H1 (cell line): ENCODE data around the gene CDC123. TPM values are rescaled to one million over a fixed set of nuclear protein-coding genes. Genes with fewer than 3 reads are reported as not detected.

Experiments
- CTCF ChIA-PET: fragments of 300-600 bp; sonication (Branson Sonifier 250); formaldehyde crosslinking; loops from one replicate; lab custom pipeline; 2021; ENCODE audit not compliant: partially characterized antibody; lab: Charles Lee
- POLR2A ChIA-PET: fragments of 300-600 bp; sonication (Branson Sonifier 250); formaldehyde crosslinking; loops from one replicate; lab custom pipeline; 2021; ENCODE audit warnings: inconsistent platforms; ENCODE audit not compliant: partially characterized antibody; lab: Charles Lee
- DNase-seq, 2 experiments: peaks; one replicate each; pipeline versions ENCODE4 v3.0.0 to v3.0.0-alpha.2; 2010 to 2022; ENCODE audit warnings: low spot score in 2 of 2, low read depth in 1 of 2, mixed read lengths in 1 of 2
- FAIRE-seq: peaks from 2 replicates; lab custom pipeline; 2011; peaks lifted over from hg19 to GRCh38; lab: Jason Lieb, UNC
- H2AFZ ChIP-seq: 2 replicates; pipeline ENCODE4 v1.8.1; 2012; ENCODE audit warnings: low read length, inconsistent platforms
- H2AK5ac ChIP-seq: 2 replicates; pipeline ENCODE4 v1.6.1; 2013; ENCODE audit warnings: low read depth, low read length
- H2BK120ac ChIP-seq: replicated peaks from 2 replicates; pipeline ENCODE3; 2013; ENCODE audit warnings: low read depth, low read length, inconsistent platforms
- H2BK12ac ChIP-seq: 2 replicates; pipeline ENCODE4 v1.6.1; 2013; ENCODE audit warnings: low read depth, low read length
- H2BK15ac ChIP-seq: 2 replicates; pipeline ENCODE4 v1.6.1; 2013; ENCODE audit warnings: low read length
- H2BK20ac ChIP-seq: 2 replicates; pipeline ENCODE4 v1.6.1; 2013; ENCODE audit warnings: low read length
- H2BK5ac ChIP-seq: 2 replicates; pipeline ENCODE4 v1.6.1; 2013; ENCODE audit warnings: low read depth, low read length
- H3K14ac ChIP-seq: 2 replicates; pipeline ENCODE4 v1.6.1; 2013; ENCODE audit warnings: inconsistent platforms; ENCODE audit not compliant: insufficient read length
- H3K18ac ChIP-seq: 2 replicates; pipeline ENCODE4 v1.6.1; 2013; ENCODE audit warnings: low read length; ENCODE audit errors: extremely low read depth
- H3K23ac ChIP-seq: 2 replicates; pipeline ENCODE4 v1.6.1; 2013; ENCODE audit warnings: inconsistent platforms; ENCODE audit not compliant: insufficient read length
- H3K23me2 ChIP-seq: 2 replicates; pipeline ENCODE4 v1.6.1; 2013; ENCODE audit warnings: low read depth, low read length
- H3K27ac ChIP-seq: 2 replicates; pipeline ENCODE4 v1.6.1; 2011; ENCODE audit warnings: low read depth, low read length, inconsistent platforms
- H3K27me3 ChIP-seq, 4 experiments: replicated peaks in 1 of 4; 1 replicate in 1 of 4; 2 replicates in 3 of 4; pipeline versions ENCODE4 v1.6.1 to v1.8.1; 2011 to 2013; ENCODE audit warnings: low read length in 3 of 4, mild to moderate bottlenecking in 3 of 4, inconsistent platforms in 2 of 4, mixed read lengths in 2 of 4, moderate library complexity in 1 of 4; ENCODE audit not compliant: control insufficient read depth in 3 of 4, insufficient read depth in 3 of 4; ENCODE audit errors: extremely low read depth in 1 of 4
- H3K36me3 ChIP-seq, 4 experiments: 2 replicates each; pipeline versions ENCODE4 v1.6.1 to v1.8.1; 2011 to 2013; ENCODE audit warnings: mild to moderate bottlenecking in 4 of 4, low read length in 3 of 4, moderate library complexity in 2 of 4, control low read depth in 1 of 4, inconsistent platforms in 1 of 4; ENCODE audit not compliant: insufficient read depth in 4 of 4, control insufficient read depth in 2 of 4
- H3K4ac ChIP-seq: replicated peaks from 2 replicates; pipeline ENCODE3; 2013; ENCODE audit warnings: low read length, low read depth, mixed read lengths, inconsistent platforms; ENCODE audit not compliant: insufficient read length
- H3K4me1 ChIP-seq, 4 experiments: replicated peaks in 1 of 4; 1 replicate in 1 of 4; 2 replicates in 3 of 4; pipeline versions ENCODE4 v1.6.1 to v1.8.1; 2011 to 2013; ENCODE audit warnings: low read length in 3 of 4, inconsistent platforms in 2 of 4, mixed read lengths in 1 of 4; ENCODE audit not compliant: insufficient read depth in 4 of 4, control insufficient read depth in 3 of 4
- H3K4me2 ChIP-seq, 2 experiments: 2 replicates each; pipeline versions ENCODE4 v1.6.1 to v1.8.1; 2011 to 2013; ENCODE audit warnings: low read depth in 2 of 2, low read length in 2 of 2, control low read depth in 1 of 2, inconsistent platforms in 1 of 2, mild to moderate bottlenecking in 1 of 2; ENCODE audit not compliant: insufficient read depth in 1 of 2
- H3K4me3 ChIP-seq, 4 experiments: fragments of 200-600, 300-600 bp in 1 of 4; sonication (generic), shearing (Covaris generic), sonication (Bioruptor Twin) in 1 of 4; 2 replicates each; pipeline versions ENCODE4 v1.5.1 to v1.8.1; 2011 to 2016; ENCODE audit warnings: low read length in 4 of 4, low read depth in 3 of 4, control low read depth in 2 of 4, inconsistent platforms in 2 of 4, mild to moderate bottlenecking in 2 of 4, mixed read lengths in 1 of 4, moderate library complexity in 1 of 4; ENCODE audit not compliant: insufficient read depth in 2 of 4; ENCODE audit errors: extremely low read depth in 1 of 4
- H3K56ac ChIP-seq: replicated peaks from 2 replicates; pipeline ENCODE3; 2013; ENCODE audit warnings: low read depth, mild to moderate bottlenecking, mixed read lengths, low read length, inconsistent platforms; ENCODE audit not compliant: insufficient read length
- H3K79me1 ChIP-seq: 2 replicates; pipeline ENCODE4 v1.6.1; 2013; ENCODE audit warnings: low read depth, low read length, control low read depth
- H3K79me2 ChIP-seq, 2 experiments: 2 replicates each; pipeline versions ENCODE4 v1.6.1 to v1.8.1; 2012 to 2013; ENCODE audit warnings: low read length in 2 of 2, mild to moderate bottlenecking in 2 of 2, inconsistent platforms in 1 of 2; ENCODE audit not compliant: insufficient read depth in 2 of 2, control insufficient read depth in 1 of 2
- H3K9ac ChIP-seq, 4 experiments: replicated peaks in 1 of 4; 1 replicate in 1 of 4; 2 replicates in 3 of 4; pipeline versions ENCODE4 v1.6.1 to v1.8.1; 2011 to 2013; ENCODE audit warnings: low read depth in 3 of 4, low read length in 3 of 4, control low read depth in 2 of 4, mild to moderate bottlenecking in 2 of 4, moderate library complexity in 2 of 4, inconsistent platforms in 1 of 4; ENCODE audit errors: extremely low read depth in 1 of 4
- H3K9me3 ChIP-seq, 2 experiments: 2 replicates each; pipeline versions ENCODE4 v1.6.1 to v1.8.1; 2012 to 2013; ENCODE audit warnings: mild to moderate bottlenecking in 2 of 2, moderate library complexity in 2 of 2, control low read depth in 1 of 2, inconsistent platforms in 1 of 2, low read depth in 1 of 2, low read length in 1 of 2, mixed read lengths in 1 of 2; ENCODE audit not compliant: insufficient read depth in 2 of 2
- H4K20me1 ChIP-seq, 2 experiments: replicated peaks in 1 of 2; 2 replicates each; pipeline versions ENCODE3 to v1.8.1; 2011 to 2013; ENCODE audit warnings: inconsistent platforms in 2 of 2, low read length in 2 of 2, mild to moderate bottlenecking in 1 of 2; ENCODE audit not compliant: insufficient read depth in 2 of 2, control insufficient read depth in 1 of 2
- H4K5ac ChIP-seq: 2 replicates; pipeline ENCODE4 v1.6.1; 2013; ENCODE audit warnings: low read length, low read depth, mixed read lengths, inconsistent platforms; ENCODE audit not compliant: insufficient read length
- H4K8ac ChIP-seq: 2 replicates; pipeline ENCODE4 v1.8.0; 2013; ENCODE audit warnings: mild to moderate bottlenecking, moderate library complexity, low read length, inconsistent platforms; ENCODE audit not compliant: insufficient read depth; ENCODE audit errors: extremely low read depth
- H4K91ac ChIP-seq: replicated peaks from 2 replicates; pipeline ENCODE3; 2013; ENCODE audit warnings: low read length, mixed read lengths, inconsistent platforms; ENCODE audit not compliant: insufficient read length
- BACH1 ChIP-seq: IDR thresholded peaks from 2 replicates; pipeline ENCODE4 v1.6.1; 2012; ENCODE audit warnings: low read length, improper control_type of control experiment
- CTBP2 ChIP-seq: IDR thresholded peaks from 2 replicates; pipeline ENCODE4 v1.7.0; 2011; ENCODE audit warnings: borderline replicate concordance, mild to moderate bottlenecking, moderate library complexity, mixed read lengths, low read length; ENCODE audit not compliant: insufficient read depth, insufficient read length
- NANOG ChIP-seq: IDR thresholded peaks from 2 replicates; pipeline ENCODE4 v1.6.1; 2011; ENCODE audit warnings: low read length, low read depth, mild to moderate bottlenecking, inconsistent platforms; ENCODE audit not compliant: insufficient read depth, poor library complexity, severe bottlenecking
- SIN3A ChIP-seq, 2 experiments: IDR thresholded peaks in 1 of 2; conservative IDR thresholded peaks in 1 of 2; 2 replicates each; pipeline ENCODE4 v1.6.1; 2011 to 2012; ENCODE audit warnings: low read length in 2 of 2, improper control_type of control experiment in 1 of 2, low read depth in 1 of 2, mild to moderate bottlenecking in 1 of 2
- TAF1 ChIP-seq: IDR thresholded peaks from 2 replicates; pipeline ENCODE4 v1.6.1; 2011; ENCODE audit warnings: mild to moderate bottlenecking, low read depth, low read length
- WGBS, 2 experiments: shearing (Covaris generic) in 1 of 2; methylation state at CpG; one replicate each; pipeline versions ENCODE4 v1.1.6 to v1.1.7; 2013 to 2015; ENCODE audit warnings: low lambda C conversion rate in 2 of 2, mixed read lengths in 2 of 2, inconsistent platforms in 1 of 2, low coverage in 1 of 2, missing lambda C conversion rate in 1 of 2; ENCODE audit not compliant: insufficient replicate concordance in 2 of 2, insufficient coverage in 1 of 2, insufficient read length in 1 of 2; ENCODE audit errors: extremely low coverage in 1 of 2, missing lambda C conversion rate in 1 of 2; 5-methylcytosine and 5-hydroxymethylcytosine counted together
- polyA plus RNA-seq, 7 experiments: library from polyadenylated mRNA; depleted of rRNA in 3 of 7; stranded (reverse) in 5 of 7; unstranded in 2 of 7; fragments of >200 nt in 5 of 7; fragments of 200-250 nt in 2 of 7; gene quantifications; 1 replicate in 5 of 7; 2 replicates in 1 of 7; 4 replicates in 1 of 7; pipeline versions ENCODE4 v1.2.1 to v1.2.3, GENCODE V29; 2011 to 2013; ENCODE audit warnings: missing spikeins in 2 of 7, mixed read lengths in 2 of 7
- total RNA-seq: library from RNA; stranded (reverse); fragmentation: NEBNext Ultra II Directional; extraction: Animal tissue kit (Norgen Biotek cat#: 25700); gene quantifications from 2 replicates; pipeline ENCODE4 v1.2.1, GENCODE V29; 2021

Gene CDC123
- total and polyA plus RNA-seq, 2 of the 8 experiments (the other 6 are each of a cell fraction or from before 2014, with no cell fraction given) = 115 to 202 TPM

DNA sequence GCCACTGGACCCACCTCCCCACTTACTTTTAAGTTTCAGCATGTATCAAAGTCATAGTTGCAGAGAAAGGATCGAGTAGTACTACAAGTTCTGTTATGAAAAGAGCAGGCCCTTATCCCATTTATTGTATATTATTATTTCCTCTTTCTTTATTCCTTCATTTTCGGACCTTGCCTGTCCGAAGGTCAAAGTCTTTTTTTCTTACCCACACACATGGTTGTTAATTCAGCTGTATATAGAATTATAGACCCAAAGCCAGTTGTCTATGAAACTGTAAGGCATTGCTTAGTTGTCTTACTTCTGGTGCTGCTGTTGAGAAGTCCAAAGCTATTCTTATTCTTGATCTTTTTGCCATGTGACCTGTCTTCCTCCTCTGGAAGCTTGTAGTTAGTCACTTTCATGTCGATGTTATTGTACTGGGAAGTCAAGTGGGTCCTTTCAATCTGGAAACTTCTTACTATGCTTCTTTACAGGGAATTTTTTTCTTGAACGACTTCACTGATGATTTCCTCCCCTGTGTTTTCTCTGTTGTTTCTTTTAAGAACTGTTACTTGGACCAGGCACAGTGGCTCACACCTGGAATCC is 8.6 kb upstream of the CDC123 start:
- H3K79me1 ChIP-seq = peaks cover 2% of the 10 kb centered on the region; the same call in 1 of the 2 replicates
- no peak overlapping the region for H2BK120ac ChIP-seq
- H4K8ac ChIP-seq = no peak overlapping the region
- peaks cover 9 to 38% of the 10 kb centered on the region in 2 experiments for H3K79me2 ChIP-seq
- FAIRE-seq (no peak), DNase-seq (no peak)
- H3K4ac ChIP-seq = no peak overlapping the region
- ChIA-PET CTCF (interaction anchor here (1.4 kb wide), 1 partner anchor 27 kb away, joined by 3 read pairs; no protein-coding TSS in a partner anchor), POLR2A (interaction anchor here (1.0 to 1.1 kb wide), 2 partner anchors 13 to 59 kb away, joined by 3 read pairs; no protein-coding TSS in a partner anchor)
- WGBS, 2 experiments = 91% methylated on average over 5 of the region's 5 CpGs; no CpG with 5 or more reads in 1 of the 2 experiments
- H4K91ac ChIP-seq = no peak overlapping the region
- H3K9ac ChIP-seq = no peak overlapping the region
- H3K23me2 ChIP-seq = no peaks in the 10 kb centered on the region
- H2BK12ac ChIP-seq = no peak overlapping the region
- H3K18ac ChIP-seq = no peak overlapping the region
- H3K14ac ChIP-seq = no peak overlapping the region
- no peak overlapping the region for H2BK20ac ChIP-seq
- no peak overlapping the region for H3K4me3 ChIP-seq
- H4K5ac ChIP-seq = no peak overlapping the region
- no peak for TF ChIP-seq BACH1
- TF ChIP-seq TAF1 = no peak
- TF ChIP-seq SIN3A (conservative IDR thresholded peaks at IDR 0.05 in 1 of 2, IDR thresholded peaks at IDR 0.05 in 1 of 2; ENCODE audit: low read depth in 1 of 2, low read length in 2 of 2) = no peak
- no peak for TF ChIP-seq NANOG
- TF ChIP-seq CTBP2 = no peak
- no peak overlapping the region for H3K23ac ChIP-seq
- H2AFZ ChIP-seq = no peak overlapping the region
- no peak overlapping the region for H3K4me2 ChIP-seq
- no peak overlapping the region for H2AK5ac ChIP-seq
- H4K20me1 ChIP-seq = peaks cover 0 to 2% of the 10 kb centered on the region in 2 experiments
- H2BK15ac ChIP-seq = no peak overlapping the region
- H2BK5ac ChIP-seq = no peak overlapping the region
- H3K56ac ChIP-seq = no peak overlapping the region
- no peak overlapping the region for H3K27ac ChIP-seq
- H3K36me3 ChIP-seq = peaks cover 7 to 38% (median 18%) of the 10 kb centered on the region in 4 experiments
- H3K4me1 ChIP-seq = no peaks in the 10 kb centered on the region
- no peaks in the 10 kb centered on the region for H3K9me3 ChIP-seq
- no peaks in the 10 kb centered on the region for H3K27me3 ChIP-seq
